Activated T-cell treated with anti-CD3 and anti-CD28 coated beads, Interleukin-2, amount 50 U/mL, for 24 hours (primary cell): ENCODE measurements around the gene PELI1.
A peak's percentile ranks its signal among the peaks of the same experiment; 100 is the strongest.

Experiments
- DNase-seq: peaks from one replicate; pipeline ENCODE4 v3.0.0-alpha.2; 2020
- H3K27ac Mint-ChIP-seq: 2 replicates; pipeline ENCODE4 v1.8.0; 2020; ENCODE audit warnings: mild to moderate bottlenecking, mixed read lengths
- H3K27me3 Mint-ChIP-seq: 2 replicates; pipeline ENCODE4 v1.8.0; 2020; ENCODE audit warnings: mixed read lengths
- H3K36me3 Mint-ChIP-seq: 2 replicates; pipeline ENCODE4 v1.8.0; 2020; ENCODE audit warnings: low read depth, mixed read lengths
- H3K4me1 Mint-ChIP-seq: 2 replicates; pipeline ENCODE4 v1.8.0; 2020; ENCODE audit warnings: low read depth, mixed read lengths
- H3K4me3 Mint-ChIP-seq: 2 replicates; pipeline ENCODE4 v1.8.0; 2020; ENCODE audit warnings: mild to moderate bottlenecking, moderate library complexity, mixed read lengths
- H3K9me3 Mint-ChIP-seq: 2 replicates; pipeline ENCODE4 v1.8.0; 2020; ENCODE audit warnings: mixed read lengths

Gene PELI1

DNA sequence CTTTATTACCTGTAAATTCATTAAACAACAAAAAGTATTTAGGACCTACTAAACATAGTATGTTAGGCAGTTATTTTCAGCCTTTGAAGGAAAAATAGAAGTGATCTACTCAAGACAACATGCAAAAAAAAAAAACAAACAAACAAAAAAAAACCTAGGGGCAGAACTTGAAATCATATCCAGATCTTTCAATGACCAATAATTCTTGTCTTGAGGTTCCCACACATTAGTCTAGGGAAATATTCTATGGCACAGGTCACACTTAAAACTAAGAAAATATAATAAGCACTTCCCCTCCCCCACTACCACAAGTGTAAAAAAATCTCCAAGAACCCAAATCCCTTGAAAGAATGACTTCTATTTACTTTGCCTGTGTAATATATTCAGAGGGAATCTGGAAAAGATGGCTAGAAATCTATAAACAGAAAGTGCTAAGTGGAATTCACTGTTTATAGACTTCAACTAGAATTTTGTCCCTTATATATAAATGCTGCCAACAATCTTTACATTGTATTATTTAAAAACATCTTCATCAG lies 3.5 kb downstream of the PELI1 start:
- Mint-ChIP-seq H3K4me3 (peak overlapping the region; percentile 44), H3K27me3 (no peaks in the 10 kb centered on the region), H3K4me1 (peaks cover 59% of the 10 kb centered on the region), H3K9me3 (no peaks in the 10 kb centered on the region), H3K27ac (peak overlapping the region; percentile 86), H3K36me3 (peaks cover 64% of the 10 kb centered on the region)
- no peak for DNase-seq

DNA sequence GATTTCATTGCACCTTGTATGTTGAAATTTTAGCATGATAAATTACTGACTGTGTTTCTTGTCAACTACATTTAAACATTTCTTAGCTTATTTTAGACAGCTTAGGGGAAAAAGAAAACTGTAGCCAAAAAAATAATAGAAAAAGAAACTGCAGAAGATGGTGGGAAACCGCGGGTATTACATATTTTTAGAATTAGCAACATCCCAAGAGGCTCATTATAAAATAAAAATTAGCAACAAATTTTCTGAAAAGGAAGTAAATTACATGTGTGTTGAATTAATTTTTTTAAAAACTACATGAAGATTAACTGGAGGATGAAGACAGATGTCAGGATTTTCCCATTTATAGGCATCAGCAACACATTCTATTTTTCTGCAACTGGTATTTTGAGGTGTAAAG lies 4.3 kb downstream of the PELI1 start:
- no peak for DNase-seq
- peaks cover 65% of the 10 kb centered on the region for H3K4me1 Mint-ChIP-seq
- peak overlapping the region; percentile 5 for H3K4me3 Mint-ChIP-seq

DNA sequence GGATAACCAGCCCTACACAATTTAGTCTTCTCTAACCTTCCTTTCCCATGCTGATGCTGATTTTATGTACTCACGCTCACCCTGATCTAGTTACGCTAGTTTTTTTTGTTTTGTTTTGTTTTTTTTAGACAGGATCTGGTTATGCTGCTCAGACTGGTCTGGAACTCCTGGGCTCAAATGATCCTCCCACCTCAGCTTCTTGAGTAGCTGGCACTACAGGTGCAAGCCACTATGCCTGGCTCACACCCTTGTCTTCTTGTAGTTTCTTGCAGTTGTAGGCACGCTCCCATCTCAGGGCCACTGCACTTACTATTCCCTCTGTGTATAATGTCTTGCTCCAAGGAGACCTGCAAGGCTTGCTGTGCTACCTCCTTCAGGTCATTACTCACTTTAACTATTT lies 6.2 kb downstream of the PELI1 start:
- Mint-ChIP-seq H3K9me3 (no peaks in the 10 kb centered on the region), H3K27ac (peak overlapping the region; percentile 84), H3K4me3 (no peak overlapping the region), H3K27me3 (no peaks in the 10 kb centered on the region), H3K4me1 (peaks cover 85% of the 10 kb centered on the region), H3K36me3 (peaks cover 77% of the 10 kb centered on the region)
- no peak for DNase-seq

More for the DNA sequence above, 4.3 kb downstream of the PELI1 start:
- Mint-ChIP-seq H3K36me3 (peaks cover 68% of the 10 kb centered on the region), H3K9me3 (no peaks in the 10 kb centered on the region), H3K27me3 (no peaks in the 10 kb centered on the region), H3K27ac (peak overlapping the region; percentile 86)

DNA sequence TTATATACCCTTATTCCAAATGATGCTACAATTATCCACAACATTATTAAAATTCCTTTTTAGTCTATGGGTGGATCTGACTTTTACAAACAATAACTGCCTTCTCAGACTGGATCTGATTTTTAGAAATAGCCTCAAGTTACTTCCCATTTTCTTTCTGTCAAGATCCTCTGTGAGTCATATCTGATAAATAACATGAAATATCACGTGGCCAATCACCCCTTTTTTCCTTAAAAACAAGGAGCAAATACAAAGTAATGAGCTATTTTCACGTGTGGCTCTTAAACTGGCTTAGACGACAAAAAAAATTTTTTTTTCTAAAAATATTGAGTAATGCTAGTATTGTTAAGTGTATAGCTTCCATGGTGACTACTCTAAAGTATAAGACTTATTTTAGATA lies 6.7 kb downstream of the PELI1 start:
- no peak for DNase-seq
- Mint-ChIP-seq H3K27ac (peak overlapping the region; percentile 76), H3K36me3 (peaks cover 78% of the 10 kb centered on the region), H3K9me3 (no peaks in the 10 kb centered on the region), H3K27me3 (no peaks in the 10 kb centered on the region), H3K4me3 (no peak overlapping the region), H3K4me1 (peaks cover 89% of the 10 kb centered on the region)

DNA sequence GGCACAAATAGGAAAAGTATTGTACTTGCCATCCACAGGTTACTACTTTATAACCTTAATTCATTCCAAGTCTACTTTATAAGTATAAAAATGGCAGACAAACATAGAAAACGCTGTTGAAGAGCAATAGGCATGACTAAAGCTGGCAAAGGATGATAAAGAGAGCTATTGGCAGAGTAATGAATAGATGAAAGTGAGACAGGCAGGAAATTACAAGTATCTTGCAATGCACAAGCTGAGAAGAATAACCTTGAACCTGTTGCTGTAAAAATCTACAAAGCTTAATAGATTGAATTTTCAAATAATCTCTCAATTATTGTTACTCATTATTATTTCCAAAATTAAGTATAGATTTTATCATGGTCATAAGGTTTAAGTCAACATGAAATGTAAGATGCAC lies 8.8 kb downstream of the PELI1 start:
- Mint-ChIP-seq H3K27me3 (no peaks in the 10 kb centered on the region), H3K27ac (peak overlapping the region; percentile 90), H3K9me3 (no peaks in the 10 kb centered on the region), H3K4me3 (peak overlapping the region; percentile 60), H3K4me1 (peaks cover 92% of the 10 kb centered on the region), H3K36me3 (peaks cover 72% of the 10 kb centered on the region)
- DNase-seq, result no peak

DNA sequence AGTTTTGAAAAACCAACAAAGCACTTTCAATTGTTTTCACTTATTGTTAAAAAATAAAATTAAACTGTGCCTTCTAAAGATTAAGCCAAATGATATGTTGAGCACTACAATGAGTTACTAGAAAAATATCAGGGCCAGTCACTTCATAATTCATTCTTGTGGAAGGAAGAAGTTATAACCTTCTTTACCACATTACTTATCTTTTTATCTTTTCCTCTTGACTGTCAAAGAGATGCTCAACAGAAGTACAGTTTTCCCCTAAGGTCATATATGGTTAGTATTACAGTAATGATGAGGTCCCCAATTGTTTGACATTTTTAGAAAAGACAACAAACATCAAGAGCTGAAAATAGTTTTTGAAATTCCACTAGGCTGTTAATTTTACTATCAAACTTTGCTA lies 9.4 kb downstream of the PELI1 start:
- Mint-ChIP-seq H3K4me1 (peaks cover 92% of the 10 kb centered on the region), H3K27ac (peak overlapping the region; percentile 90), H3K9me3 (no peaks in the 10 kb centered on the region), H3K36me3 (peaks cover 72% of the 10 kb centered on the region), H3K4me3 (peak overlapping the region; percentile 60), H3K27me3 (no peaks in the 10 kb centered on the region)
- DNase-seq, result no peak

DNA sequence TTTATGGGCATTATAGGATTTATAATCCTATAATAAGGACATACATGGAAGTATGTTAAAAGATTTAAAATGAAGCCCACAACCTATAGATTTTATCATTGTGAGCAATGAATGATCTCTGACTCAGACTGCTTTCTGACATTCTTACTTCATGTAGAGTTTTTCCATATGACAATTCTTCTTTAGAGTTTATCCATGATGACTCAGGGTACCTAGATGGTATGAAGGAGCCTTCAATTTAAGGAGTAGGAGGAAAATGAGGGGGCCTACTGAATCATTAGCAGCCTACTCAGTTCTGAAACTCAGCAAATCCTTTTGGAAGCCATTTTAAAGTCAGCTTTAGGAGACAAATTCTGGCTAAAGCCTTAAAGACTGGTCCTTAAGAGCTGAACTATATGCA lies 10.4 kb downstream of the PELI1 start:
- peak overlapping the region; percentile 60 for H3K4me3 Mint-ChIP-seq
- no peak for DNase-seq
- peaks cover 92% of the 10 kb centered on the region for H3K4me1 Mint-ChIP-seq

DNA sequence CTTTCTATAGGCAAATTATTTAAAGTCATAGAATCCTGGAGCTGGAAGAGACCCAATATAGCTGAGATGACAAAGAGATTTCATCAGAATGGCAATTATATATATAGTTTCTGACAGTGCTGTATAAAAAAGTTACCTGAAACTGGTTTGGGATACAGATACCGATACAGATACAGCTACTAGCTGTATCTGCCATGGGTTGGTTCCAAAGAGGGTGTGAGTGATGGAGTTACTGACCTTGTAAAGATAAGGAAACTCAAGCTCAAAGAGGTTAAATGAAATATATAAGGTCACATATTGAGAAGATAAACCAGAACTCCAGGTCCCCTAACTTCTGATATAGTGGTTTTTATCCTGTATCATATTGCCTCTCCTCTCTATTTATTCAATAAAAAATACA lies 10.9 kb downstream of the PELI1 start:
- H3K27ac Mint-ChIP-seq, result peak overlapping the region; percentile 90
- no peaks in the 10 kb centered on the region for H3K9me3 Mint-ChIP-seq
- peaks cover 64% of the 10 kb centered on the region for H3K36me3 Mint-ChIP-seq
- DNase-seq, result no peak
- H3K4me3 Mint-ChIP-seq, result peak overlapping the region; percentile 38
- H3K4me1 Mint-ChIP-seq, result peaks cover 92% of the 10 kb centered on the region
- no peaks in the 10 kb centered on the region for H3K27me3 Mint-ChIP-seq

More for the DNA sequence above, 10.4 kb downstream of the PELI1 start:
- no peaks in the 10 kb centered on the region for H3K9me3 Mint-ChIP-seq
- peaks cover 64% of the 10 kb centered on the region for H3K36me3 Mint-ChIP-seq
- no peaks in the 10 kb centered on the region for H3K27me3 Mint-ChIP-seq
- peak overlapping the region; percentile 90 for H3K27ac Mint-ChIP-seq

DNA sequence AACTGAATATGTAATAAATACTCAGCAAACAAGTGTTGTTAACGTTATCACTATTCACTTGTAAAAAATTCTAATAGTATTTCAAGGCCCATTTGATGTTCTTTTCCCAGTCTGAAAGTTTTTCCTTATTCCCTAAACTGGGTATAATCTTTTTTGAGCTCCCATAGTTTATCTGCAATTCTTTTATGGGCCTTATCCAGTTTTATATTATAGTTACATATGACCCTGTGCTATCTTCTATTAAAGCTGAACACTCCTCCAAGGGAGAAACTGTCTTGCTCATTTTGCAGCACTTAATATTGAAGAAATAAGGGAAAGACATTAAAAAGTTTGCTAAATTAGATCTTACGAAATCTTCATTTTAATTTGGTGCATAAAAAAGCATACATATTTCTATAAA lies 13.9 kb downstream of the PELI1 start:
- H3K9me3 Mint-ChIP-seq, result no peaks in the 10 kb centered on the region
- no peak overlapping the region for H3K4me3 Mint-ChIP-seq
- H3K36me3 Mint-ChIP-seq, result peaks cover 66% of the 10 kb centered on the region

DNA sequence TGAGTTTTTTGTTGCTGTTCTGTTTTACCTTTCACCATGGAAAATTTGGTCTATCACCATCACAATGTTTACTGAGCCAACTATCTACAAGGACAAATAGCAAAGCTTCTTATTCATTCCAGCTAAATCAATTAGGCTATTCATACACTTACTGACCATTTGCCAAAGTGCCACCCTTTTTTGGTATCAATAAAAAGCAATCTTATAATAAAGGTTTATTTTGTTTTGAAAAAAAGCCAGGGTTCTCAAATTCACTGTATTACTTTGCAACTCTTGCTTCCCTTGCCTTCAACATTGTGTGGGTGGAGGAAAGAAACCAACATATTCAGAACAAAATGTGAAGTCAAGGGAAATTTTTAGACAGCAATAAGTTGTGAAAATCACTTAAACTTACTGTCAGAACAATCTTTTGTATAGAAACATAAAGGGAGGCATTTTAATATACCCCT lies 15.3 kb downstream of the PELI1 start:
- peaks cover 87% of the 10 kb centered on the region for H3K4me1 Mint-ChIP-seq
- H3K27ac Mint-ChIP-seq, result peak overlapping the region; percentile 93

More for the DNA sequence above, 13.9 kb downstream of the PELI1 start:
- Mint-ChIP-seq H3K27ac (peak overlapping the region; percentile 91), H3K4me1 (peaks cover 90% of the 10 kb centered on the region), H3K27me3 (no peaks in the 10 kb centered on the region)
- DNase-seq, result no peak

DNA sequence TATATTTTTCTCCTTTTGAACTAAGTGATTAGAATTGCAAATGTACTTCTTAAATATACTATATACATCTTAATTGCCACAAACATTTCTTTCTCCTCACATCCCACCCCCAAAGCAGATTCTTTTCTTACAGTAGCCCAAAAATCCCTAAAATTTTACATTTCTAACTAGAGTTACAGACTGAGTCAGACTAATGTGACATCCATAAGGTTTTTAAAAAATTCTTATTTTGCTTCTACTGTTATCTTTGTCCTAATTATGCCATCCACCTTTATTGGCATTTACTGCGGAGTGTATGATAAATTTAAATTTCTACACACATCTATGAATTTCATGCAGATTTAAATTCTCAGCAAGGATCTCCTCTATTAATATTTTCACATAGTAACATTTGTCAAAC lies 15.8 kb downstream of the PELI1 start:
- H3K9me3 Mint-ChIP-seq, result no peaks in the 10 kb centered on the region
- H3K27me3 Mint-ChIP-seq, result no peaks in the 10 kb centered on the region
- no peak for DNase-seq
- peaks cover 66% of the 10 kb centered on the region for H3K36me3 Mint-ChIP-seq
- H3K27ac Mint-ChIP-seq, result peak overlapping the region; percentile 93
- H3K4me1 Mint-ChIP-seq, result peaks cover 87% of the 10 kb centered on the region
- peak overlapping the region; percentile 53 for H3K4me3 Mint-ChIP-seq

More for the DNA sequence above, 15.3 kb downstream of the PELI1 start:
- H3K9me3 Mint-ChIP-seq, result no peaks in the 10 kb centered on the region
- peak overlapping the region; percentile 53 for H3K4me3 Mint-ChIP-seq
- H3K36me3 Mint-ChIP-seq, result peaks cover 64% of the 10 kb centered on the region
- no peaks in the 10 kb centered on the region for H3K27me3 Mint-ChIP-seq
- no peak for DNase-seq

DNA sequence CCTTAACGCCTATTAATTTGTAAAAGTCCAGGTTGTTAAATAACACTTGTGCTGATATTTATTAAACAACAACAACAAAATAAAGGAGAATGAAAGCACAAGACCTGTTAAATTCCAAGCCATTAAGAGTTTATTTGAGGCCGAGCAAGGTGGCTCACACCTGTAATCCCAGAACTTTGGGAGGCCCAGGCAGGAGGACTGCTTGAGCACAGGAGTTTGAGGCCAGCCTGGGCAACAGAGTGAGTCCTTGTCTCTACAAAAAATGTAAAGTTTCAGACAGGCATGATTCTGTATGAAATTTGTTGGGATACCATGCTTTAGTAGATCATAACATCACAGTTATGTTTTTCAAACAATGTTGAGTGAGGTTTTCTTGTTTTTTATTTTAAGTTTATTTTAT lies 17.1 kb downstream of the PELI1 start:
- Mint-ChIP-seq H3K9me3 (no peaks in the 10 kb centered on the region), H3K36me3 (peaks cover 63% of the 10 kb centered on the region), H3K4me1 (peaks cover 84% of the 10 kb centered on the region), H3K4me3 (no peak overlapping the region), H3K27ac (peak overlapping the region; percentile 83), H3K27me3 (no peaks in the 10 kb centered on the region)
- DNase-seq, result no peak

DNA sequence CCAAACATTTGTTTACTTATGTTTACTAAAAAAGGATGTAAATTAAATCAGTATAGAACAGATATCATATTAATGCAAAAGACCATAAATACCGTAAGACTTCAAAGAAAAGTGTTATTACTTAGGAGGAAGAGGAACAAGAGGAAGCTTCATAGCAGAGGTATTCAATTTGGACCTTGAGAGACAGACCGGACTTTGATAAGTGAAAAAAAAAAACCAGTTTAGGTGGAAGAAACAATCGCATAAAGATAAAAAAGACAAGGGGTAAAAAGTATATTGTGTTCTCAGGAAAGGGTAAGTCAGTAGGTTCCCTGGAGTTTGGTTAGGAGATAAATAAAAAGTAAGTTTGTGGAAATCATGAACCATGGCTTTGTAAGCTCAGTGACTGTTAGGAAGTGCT lies 17.6 kb downstream of the PELI1 start:
- no peaks in the 10 kb centered on the region for H3K9me3 Mint-ChIP-seq
- peaks cover 82% of the 10 kb centered on the region for H3K4me1 Mint-ChIP-seq
- no peak overlapping the region for H3K4me3 Mint-ChIP-seq
- peaks cover 62% of the 10 kb centered on the region for H3K36me3 Mint-ChIP-seq
- DNase-seq, result no peak
- peak overlapping the region; percentile 27 for H3K27ac Mint-ChIP-seq
- H3K27me3 Mint-ChIP-seq, result no peaks in the 10 kb centered on the region

DNA sequence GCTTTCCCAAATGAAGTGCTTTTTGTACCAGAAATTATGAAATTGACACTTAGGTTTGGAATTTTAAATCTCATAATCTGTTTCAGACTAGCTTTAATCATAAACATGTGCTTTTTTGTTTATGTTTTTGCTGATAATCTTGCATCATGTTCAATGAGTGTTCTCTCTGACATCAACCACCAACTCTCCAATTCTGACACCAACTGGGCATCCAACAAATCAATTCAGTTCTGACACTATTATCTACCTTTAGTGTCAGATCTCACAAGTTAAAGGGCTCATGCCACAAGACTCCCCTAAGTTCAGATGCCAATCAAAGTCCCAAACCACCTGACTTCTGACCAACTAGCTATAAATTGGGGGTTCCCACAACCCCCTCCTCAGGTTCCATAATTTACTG lies 19.6 kb downstream of the PELI1 start:
- Mint-ChIP-seq H3K27ac (peak overlapping the region; percentile 65), H3K4me1 (peaks cover 76% of the 10 kb centered on the region), H3K9me3 (no peaks in the 10 kb centered on the region)

DNA sequence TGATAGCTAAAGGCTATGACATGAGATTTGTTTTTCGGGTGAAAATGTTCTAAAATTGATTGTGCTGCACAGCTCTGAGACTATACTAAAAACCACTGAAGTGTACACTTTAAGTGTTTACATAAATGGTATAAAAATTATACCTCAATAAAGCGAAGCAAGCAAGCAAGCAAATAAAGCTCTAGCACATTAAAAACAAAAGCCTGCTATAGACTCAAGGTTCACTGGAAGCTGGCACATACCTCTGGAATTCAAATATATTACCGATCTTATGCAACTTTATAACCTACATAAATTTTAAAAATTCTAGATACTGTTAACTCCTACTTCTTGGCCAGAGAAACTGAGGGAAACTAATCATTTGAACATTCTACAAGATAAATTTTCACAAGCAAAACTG lies 20.1 kb downstream of the PELI1 start:
- H3K36me3 Mint-ChIP-seq, result peaks cover 57% of the 10 kb centered on the region
- peak overlapping the region; percentile 65 for H3K27ac Mint-ChIP-seq
- peaks cover 78% of the 10 kb centered on the region for H3K4me1 Mint-ChIP-seq

More for the DNA sequence above, 19.6 kb downstream of the PELI1 start:
- no peak for DNase-seq
- Mint-ChIP-seq H3K4me3 (no peak overlapping the region), H3K36me3 (peaks cover 57% of the 10 kb centered on the region), H3K27me3 (no peaks in the 10 kb centered on the region)

DNA sequence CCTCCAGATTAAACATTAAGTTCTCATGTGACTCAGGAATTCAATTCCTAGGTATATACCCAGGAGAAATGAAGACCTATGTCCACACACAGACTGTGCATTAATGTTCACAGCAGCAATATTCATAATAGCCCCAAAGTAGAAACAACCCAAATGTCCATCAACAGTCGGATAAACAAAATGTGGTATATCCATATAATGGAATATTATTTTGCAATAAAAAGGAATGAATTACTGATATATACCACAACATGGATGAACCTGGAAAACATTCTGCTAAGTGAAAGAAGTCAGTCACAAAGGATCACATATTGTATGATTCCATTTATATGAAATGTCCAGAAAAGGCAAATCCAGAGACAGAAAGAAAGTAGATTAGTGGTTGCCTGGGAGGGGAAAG lies 20.5 kb downstream of the PELI1 start:
- H3K4me3 Mint-ChIP-seq, result no peak overlapping the region
- H3K27ac Mint-ChIP-seq, result peak overlapping the region; percentile 16
- H3K9me3 Mint-ChIP-seq, result no peaks in the 10 kb centered on the region
- H3K36me3 Mint-ChIP-seq, result peaks cover 55% of the 10 kb centered on the region
- H3K4me1 Mint-ChIP-seq, result peaks cover 78% of the 10 kb centered on the region
- no peaks in the 10 kb centered on the region for H3K27me3 Mint-ChIP-seq
- DNase-seq, result no peak

More for the DNA sequence above, 20.1 kb downstream of the PELI1 start:
- H3K9me3 Mint-ChIP-seq, result no peaks in the 10 kb centered on the region
- no peak for DNase-seq
- H3K4me3 Mint-ChIP-seq, result no peak overlapping the region
- H3K27me3 Mint-ChIP-seq, result no peaks in the 10 kb centered on the region
